ENCODE results near the gene STX18. TPM values are rescaled to one million over a fixed set of nuclear protein-coding genes. Genes with fewer than 3 reads are reported as not detected.

Gene STX18
- total and polyA plus RNA-seq, 2 of the 13 experiments (the other 11 are each of a cell fraction or from before 2014, with no cell fraction given) = 23.9 to 37.1 TPM

DNA sequence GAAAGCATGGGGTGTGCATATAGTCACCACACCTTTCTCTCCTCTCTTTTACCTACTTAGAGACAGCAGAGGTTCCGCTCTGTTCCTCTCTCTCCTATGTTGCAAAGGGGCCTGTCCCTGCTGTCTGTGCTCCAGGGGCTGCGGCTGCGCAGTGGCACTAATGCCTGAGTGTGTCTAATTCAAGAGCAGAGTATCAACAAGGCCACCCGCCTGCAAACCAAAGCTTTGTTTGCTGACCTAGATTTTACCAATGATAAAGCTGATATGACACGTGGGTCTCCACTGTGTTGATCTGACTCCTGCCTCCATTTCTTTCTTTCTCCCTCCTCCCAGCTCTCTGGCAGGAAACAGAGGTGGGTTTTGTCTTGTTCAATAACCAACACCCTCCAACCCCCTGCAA lies 80.0 kb downstream of the STX18 start (continued):
- TF ChIP-seq, protein P1, sequence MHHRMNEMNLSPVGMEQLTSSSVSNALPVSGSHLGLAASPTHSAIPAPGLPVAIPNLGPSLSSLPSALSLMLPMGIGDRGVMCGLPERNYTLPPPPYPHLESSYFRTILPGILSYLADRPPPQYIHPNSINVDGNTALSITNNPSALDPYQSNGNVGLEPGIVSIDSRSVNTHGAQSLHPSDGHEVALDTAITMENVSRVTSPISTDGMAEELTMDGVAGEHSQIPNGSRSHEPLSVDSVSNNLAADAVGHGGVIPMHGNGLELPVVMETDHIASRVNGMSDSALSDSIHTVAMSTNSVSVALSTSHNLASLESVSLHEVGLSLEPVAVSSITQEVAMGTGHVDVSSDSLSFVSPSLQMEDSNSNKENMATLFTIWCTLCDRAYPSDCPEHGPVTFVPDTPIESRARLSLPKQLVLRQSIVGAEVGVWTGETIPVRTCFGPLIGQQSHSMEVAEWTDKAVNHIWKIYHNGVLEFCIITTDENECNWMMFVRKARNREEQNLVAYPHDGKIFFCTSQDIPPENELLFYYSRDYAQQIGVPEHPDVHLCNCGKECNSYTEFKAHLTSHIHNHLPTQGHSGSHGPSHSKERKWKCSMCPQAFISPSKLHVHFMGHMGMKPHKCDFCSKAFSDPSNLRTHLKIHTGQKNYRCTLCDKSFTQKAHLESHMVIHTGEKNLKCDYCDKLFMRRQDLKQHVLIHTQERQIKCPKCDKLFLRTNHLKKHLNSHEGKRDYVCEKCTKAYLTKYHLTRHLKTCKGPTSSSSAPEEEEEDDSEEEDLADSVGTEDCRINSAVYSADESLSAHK (CRISPR knock-in tag; IDR thresholded peaks at IDR 0.05; ENCODE audit: borderline replicate concordance) = no peak
- TF ChIP-seq POLR2AphosphoS5 (IDR thresholded peaks at IDR 0.05; ENCODE audit: low read depth, low read length) (peak; percentile 17; the same call in 1 of the 2 replicates), MYC (CRISPR knock-in tag; IDR thresholded peaks at IDR 0.05; ENCODE audit: borderline replicate concordance) (0 out of 2 replicates have a peak, but pooled peaks have one; percentile 23), SMAD9 (CRISPR knock-in tag; IDR thresholded peaks at IDR 0.05) (no peak), FOXA1 (IDR thresholded peaks at IDR 0.05) (no peak), FOXA1 (CRISPR knock-in tag; IDR thresholded peaks at IDR 0.05) (peak; percentile 91), SIX4 (CRISPR knock-in tag; IDR thresholded peaks at IDR 0.05) (no peak), ZMAT3 (CRISPR knock-in tag; conservative IDR thresholded peaks at IDR 0.05) (0 out of 2 replicates have a peak, but pooled peaks have one; percentile 34), ZNF350 (CRISPR knock-in tag; IDR thresholded peaks at IDR 0.05; ENCODE audit: borderline replicate concordance, low read depth) (peak; percentile 31; the same call in 1 of the 2 replicates), GLI4 (CRISPR knock-in tag; IDR thresholded peaks at IDR 0.05; ENCODE audit: borderline replicate concordance) (no peak), ZNF256 (CRISPR knock-in tag; conservative IDR thresholded peaks at IDR 0.05) (no peak), PHF20 (CRISPR knock-in tag; IDR thresholded peaks at IDR 0.05) (no peak), ZNF709 (CRISPR knock-in tag; IDR thresholded peaks at IDR 0.05) (no peak)
- TF ChIP-seq, protein P2, sequence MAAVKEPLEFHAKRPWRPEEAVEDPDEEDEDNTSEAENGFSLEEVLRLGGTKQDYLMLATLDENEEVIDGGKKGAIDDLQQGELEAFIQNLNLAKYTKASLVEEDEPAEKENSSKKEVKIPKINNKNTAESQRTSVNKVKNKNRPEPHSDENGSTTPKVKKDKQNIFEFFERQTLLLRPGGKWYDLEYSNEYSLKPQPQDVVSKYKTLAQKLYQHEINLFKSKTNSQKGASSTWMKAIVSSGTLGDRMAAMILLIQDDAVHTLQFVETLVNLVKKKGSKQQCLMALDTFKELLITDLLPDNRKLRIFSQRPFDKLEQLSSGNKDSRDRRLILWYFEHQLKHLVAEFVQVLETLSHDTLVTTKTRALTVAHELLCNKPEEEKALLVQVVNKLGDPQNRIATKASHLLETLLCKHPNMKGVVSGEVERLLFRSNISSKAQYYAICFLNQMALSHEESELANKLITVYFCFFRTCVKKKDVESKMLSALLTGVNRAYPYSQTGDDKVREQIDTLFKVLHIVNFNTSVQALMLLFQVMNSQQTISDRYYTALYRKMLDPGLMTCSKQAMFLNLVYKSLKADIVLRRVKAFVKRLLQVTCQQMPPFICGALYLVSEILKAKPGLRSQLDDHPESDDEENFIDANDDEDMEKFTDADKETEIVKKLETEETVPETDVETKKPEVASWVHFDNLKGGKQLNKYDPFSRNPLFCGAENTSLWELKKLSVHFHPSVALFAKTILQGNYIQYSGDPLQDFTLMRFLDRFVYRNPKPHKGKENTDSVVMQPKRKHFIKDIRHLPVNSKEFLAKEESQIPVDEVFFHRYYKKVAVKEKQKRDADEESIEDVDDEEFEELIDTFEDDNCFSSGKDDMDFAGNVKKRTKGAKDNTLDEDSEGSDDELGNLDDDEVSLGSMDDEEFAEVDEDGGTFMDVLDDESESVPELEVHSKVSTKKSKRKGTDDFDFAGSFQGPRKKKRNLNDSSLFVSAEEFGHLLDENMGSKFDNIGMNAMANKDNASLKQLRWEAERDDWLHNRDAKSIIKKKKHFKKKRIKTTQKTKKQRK (IDR thresholded peaks at IDR 0.05; ENCODE audit: low read length) = no peak
- TF ChIP-seq, protein P3, sequence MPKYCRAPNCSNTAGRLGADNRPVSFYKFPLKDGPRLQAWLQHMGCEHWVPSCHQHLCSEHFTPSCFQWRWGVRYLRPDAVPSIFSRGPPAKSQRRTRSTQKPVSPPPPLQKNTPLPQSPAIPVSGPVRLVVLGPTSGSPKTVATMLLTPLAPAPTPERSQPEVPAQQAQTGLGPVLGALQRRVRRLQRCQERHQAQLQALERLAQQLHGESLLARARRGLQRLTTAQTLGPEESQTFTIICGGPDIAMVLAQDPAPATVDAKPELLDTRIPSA (CRISPR knock-in tag; IDR thresholded peaks at IDR 0.05; ENCODE audit: borderline replicate concordance) = no peak
- TF ChIP-seq, protein P4, sequence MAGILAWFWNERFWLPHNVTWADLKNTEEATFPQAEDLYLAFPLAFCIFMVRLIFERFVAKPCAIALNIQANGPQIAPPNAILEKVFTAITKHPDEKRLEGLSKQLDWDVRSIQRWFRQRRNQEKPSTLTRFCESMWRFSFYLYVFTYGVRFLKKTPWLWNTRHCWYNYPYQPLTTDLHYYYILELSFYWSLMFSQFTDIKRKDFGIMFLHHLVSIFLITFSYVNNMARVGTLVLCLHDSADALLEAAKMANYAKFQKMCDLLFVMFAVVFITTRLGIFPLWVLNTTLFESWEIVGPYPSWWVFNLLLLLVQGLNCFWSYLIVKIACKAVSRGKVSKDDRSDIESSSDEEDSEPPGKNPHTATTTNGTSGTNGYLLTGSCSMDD (CRISPR knock-in tag; IDR thresholded peaks at IDR 0.05) = no peak
- TF ChIP-seq, protein P5, sequence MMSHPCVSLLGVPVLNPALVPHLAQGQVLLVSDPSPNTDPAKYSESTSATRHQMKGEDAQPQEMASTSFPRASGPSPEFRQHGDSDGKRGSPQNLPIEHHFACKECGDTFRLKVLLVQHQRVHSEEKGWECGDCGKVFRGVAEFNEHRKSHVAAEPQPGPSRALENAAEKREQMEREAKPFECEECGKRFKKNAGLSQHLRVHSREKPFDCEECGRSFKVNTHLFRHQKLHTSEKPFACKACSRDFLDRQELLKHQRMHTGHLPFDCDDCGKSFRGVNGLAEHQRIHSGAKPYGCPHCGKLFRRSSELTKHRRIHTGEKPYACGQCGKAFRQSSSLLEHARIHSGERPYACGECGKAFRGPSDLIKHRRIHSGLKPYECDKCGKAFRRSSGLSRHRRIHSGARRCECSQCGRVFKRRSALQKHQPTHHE (CRISPR knock-in tag; IDR thresholded peaks at IDR 0.05; ENCODE audit: borderline replicate concordance) = 0 out of 2 replicates have a peak, but pooled peaks have one; percentile 34

Data from HepG2 (cell line).